Hematopoietic multipotent progenitor cell treated with erythropoietin and hydrocortisone succinate and interleukin-3 and kit ligand, for 15 days (in vitro differentiated cells): Measurements from ENCODE around the gene IQSEC2.
A peak's percentile ranks its signal among the peaks of the same experiment; 100 is the strongest.

ENCODE experiments used
- DNase-seq: peaks from one replicate; pipeline ENCODE4 v3.0.0-alpha.2; 2015; ENCODE audit warnings: low spot score

IQSEC2 gene

DNA sequence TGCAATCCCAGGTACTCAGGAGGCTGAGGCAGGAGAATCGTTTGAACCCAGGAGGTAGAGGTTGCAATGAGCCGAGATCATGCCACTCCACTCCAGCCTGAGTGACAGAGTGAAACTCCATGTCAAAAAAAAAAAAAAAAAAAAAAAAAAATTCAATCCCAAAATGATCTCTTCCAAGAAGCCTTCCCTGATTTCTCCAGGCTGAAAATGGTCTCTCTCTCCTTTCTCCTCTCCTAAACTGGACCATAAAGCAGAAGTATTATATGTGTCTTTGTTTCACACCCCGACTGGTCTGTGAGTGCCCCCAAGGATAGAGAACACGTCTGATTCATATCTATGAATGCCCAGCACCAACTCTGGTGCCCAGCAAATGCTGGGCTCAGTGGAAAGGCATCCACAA is 39.1 kb downstream of the IQSEC2 start:
- no peak for DNase-seq

DNA sequence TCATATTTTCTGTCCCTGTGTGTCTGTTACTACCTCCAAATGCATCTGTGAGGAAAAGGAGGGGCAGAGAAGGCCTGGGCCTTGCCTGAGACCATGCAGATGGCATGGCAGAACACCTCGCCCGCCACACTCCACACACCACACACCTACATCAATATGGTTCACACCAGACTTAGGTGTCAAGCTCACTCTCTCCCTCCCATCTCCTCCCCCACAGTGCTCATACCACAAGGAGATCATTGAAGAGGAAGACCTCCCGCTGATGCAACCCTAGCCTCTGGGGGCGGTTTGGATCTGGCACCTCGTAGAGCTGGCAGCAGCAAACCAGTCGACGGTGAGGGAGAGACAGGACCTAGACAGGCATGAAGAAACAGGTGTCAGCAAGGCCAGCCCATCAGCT is 39.8 kb downstream of the IQSEC2 start:
- no peak for DNase-seq

DNA sequence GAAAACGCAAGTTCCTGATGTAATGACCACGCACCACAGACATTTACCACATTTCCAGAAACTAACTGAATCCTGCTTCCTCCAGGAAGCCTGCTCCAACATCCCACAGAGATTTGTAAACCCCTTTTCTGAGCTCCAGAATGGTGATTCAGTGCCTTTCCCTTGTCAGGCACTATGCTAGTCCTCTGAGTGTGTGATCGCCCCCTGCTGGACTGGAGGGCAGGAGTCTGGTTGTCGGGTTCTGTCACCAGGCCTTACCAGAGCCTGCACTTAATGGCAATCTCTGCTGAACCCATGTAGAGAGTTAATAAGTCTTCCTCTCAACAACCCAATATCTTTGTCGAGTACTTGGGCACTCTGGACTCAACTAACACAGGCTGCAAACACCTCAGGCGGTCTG is 41.9 kb downstream of the IQSEC2 start:
- no peak for DNase-seq

DNA sequence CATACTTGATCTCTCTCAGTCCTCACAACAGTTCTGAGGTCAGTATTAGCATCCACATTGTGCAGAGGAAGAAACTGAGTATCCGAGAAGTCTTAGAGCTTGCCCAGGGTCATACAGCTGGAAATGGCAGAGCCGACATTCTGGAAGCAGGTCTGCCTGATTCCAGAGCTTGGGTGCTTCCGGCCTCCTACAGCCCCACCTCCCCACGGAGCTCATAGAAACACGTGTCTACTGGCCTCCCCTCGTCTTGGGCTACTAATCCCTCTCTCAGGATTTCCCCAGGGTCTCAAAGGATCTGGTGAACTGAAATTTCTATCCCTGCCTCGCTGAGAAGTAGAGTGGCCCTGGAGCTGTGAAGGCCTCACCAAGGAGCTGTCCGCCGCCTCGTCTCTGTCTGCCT is 44.3 kb downstream of the IQSEC2 start:
- DNase-seq: no peak

DNA sequence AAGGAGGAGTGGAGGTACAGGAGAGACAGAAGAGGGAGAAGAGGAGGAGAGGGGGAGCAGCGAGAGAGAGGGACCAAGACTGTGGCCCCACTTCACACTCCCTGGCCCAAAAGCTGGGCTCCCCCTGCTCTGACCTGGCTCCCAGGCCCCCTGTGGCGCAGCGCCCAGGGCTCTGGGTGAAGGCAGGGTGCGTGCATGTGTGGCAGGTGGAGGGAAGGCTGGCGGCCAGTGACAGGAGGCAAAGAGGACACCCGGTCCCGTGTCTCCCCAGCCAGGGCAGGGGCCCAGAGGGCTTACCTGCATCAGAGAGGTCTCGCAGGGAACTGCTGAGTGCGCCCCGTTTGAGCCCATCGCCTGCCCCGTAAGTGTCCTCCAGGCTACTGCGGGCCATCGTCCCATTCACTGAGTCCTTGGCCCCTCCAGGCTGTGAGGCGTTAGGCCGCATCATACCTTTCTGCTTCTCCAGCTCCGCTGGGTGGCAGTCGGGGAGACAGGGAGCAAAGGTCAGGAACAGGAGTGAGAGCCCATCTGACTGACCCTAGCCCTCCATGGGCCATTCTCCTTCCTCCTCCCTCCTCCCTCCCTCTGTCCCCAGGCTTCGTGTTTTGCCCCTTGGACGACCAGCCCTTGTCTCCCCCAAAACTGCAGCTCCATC is 45.2 kb downstream of the IQSEC2 start:
- DNase-seq: no peak

DNA sequence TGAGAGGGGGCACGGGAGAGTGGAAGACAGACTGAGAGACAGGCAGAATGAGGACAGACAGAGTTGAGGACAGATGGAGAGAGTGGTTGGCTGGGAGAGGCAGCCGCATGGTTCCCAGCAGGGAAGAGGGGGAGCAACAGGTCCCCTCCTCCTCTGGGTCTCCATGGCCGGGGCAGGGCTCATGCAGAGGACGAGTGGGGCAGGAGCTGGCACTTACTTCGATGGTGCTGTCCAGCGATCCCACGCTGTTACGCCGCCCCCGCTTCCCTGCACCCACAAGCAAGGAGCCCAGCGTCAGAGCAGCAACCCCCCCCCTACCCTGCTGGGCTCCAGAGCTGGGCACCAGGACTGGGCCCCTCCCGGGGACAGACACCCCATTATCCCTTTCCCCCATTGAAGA is 45.8 kb downstream of the IQSEC2 start:
- no peak for DNase-seq

DNA sequence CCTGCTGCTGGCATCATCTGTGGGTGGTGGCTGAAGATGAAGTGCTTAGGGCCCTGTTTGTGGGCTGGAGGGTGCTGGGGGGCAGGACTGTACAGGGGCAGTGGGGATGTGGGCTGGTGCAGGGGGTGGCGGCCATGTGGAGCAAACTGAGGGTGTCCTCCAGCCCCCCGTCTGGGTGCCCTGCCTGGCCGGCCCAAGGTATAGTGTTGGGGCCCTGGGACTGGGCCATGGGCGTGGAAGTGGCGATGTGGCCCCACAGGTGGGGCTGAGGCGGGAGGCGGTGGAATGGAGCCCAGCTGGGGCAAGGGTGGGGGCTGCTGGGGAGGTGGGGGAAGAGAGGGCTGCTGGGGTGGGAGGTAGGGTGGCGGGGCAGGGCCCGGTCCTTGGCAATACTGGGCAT is 46.9 kb downstream of the IQSEC2 start:
- DNase-seq: no peak

DNA sequence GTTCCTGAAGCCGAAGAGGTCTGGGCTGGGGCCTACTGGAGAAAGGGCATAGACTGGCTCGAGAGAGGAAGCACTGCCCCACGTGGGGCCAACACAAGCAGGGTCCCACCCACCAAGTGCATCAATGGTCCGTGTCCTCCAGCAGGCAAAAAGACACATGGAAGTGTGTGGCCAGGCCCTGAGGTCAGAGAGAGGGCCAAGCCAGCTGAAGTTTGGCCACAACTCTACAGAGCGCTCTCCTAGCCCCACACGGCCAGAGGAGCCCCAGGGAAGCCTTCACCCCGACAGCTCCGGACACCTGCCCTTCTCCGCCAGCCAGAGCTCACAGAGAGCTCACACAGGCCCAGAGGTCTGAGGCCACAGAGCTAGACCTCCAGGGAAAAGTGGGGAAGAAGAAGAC is 47.8 kb downstream of the IQSEC2 start:
- no peak for DNase-seq

DNA sequence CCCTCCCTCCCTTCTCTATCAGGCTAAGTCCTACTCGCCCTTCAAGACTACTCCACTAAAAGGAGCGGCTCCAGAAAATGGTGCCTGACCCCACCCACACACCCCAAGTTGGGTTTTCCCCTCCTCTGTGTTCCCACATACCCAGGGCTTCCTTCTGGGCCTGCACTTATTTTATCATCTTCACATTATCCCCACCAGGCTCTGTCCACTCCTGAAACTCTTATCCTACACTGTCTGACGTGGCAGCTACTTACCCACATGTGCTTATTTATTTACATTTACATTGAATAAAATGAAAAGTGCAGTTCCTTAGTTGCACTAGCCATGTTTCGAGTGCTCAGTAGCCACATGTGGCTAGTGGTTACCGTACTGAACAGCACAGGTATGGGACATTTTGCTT is 51.3 kb downstream of the IQSEC2 start:
- DNase-seq: no peak

DNA sequence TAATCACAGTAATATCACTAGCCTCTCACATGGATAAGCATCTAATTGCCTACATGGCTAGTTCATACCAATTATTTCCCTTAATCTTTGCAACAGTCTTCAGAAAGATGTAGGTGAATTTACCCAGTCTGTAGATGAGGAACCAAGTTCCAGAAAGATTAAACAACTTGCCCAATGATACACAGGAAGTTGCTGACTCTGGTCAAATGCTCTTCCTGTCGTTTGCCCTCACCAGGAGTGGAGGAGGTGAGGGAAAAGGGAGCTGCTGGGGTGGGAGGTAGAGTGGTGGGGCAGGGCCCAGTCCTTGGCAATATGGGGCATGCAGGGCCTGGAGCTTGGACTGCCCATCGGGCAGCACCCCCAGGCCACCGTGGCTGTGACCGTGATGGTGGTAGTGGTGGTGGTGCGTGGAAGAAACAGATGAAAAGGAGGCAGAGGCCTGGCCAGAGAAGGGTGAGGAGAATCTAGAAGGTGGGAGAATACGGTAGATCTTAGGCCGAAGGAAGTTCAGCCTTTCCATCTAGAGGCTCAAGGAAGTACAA is 54.1 kb downstream of the IQSEC2 start:
- no peak for DNase-seq

DNA sequence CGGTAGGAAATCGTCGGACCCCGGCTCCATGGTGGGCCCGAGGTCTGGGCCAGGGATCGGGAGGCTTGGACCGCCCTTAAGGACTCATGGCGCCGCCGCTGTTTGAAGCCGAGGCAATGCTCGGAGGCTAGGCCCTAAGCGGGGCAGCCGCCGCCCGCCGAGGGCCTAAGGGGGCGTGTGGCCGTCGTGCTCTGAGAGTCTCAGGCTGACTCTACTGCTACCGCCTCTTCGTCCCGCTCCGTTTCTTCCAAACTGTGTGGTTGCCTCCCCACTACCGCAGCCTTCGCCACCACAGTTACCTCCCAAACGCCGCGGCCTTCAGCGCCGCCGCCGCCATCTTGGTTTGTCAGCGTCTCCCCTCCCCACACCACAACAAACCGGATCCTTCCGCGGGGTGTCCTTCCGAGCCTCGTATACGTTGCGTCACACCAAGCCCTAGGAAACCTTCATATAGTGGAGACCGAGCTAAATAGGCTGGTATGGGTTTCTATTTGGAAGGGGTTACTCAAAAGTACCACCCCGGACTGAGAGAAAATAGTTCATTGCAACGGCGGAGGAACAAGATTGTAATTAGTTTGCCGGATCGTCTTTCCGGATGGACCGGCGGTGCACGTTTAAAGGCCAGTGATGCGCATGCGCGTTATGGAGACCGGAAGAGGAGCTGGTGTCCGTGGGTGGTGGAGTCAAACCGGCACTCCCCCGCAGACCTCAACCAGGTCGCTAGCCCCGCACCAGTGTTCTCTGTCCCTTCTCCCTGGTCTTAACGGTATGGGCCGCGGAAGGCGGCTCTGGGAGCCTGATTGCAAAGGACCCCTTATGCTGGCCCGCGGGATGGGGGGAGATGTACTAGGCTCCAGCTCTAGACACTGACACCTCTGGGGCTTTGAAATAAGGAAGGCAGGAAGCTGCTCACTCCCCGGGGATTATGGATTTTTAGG is 56.3 kb downstream of the IQSEC2 start, which contains the start of gene KDM5C:
Gene KDM5C, minus strand, starts transcription at position 348 of the 938 bp plus-strand sequence. Its CDS starts 318 bp downstream, at position 30.
- peak; percentile 91 for DNase-seq

DNA sequence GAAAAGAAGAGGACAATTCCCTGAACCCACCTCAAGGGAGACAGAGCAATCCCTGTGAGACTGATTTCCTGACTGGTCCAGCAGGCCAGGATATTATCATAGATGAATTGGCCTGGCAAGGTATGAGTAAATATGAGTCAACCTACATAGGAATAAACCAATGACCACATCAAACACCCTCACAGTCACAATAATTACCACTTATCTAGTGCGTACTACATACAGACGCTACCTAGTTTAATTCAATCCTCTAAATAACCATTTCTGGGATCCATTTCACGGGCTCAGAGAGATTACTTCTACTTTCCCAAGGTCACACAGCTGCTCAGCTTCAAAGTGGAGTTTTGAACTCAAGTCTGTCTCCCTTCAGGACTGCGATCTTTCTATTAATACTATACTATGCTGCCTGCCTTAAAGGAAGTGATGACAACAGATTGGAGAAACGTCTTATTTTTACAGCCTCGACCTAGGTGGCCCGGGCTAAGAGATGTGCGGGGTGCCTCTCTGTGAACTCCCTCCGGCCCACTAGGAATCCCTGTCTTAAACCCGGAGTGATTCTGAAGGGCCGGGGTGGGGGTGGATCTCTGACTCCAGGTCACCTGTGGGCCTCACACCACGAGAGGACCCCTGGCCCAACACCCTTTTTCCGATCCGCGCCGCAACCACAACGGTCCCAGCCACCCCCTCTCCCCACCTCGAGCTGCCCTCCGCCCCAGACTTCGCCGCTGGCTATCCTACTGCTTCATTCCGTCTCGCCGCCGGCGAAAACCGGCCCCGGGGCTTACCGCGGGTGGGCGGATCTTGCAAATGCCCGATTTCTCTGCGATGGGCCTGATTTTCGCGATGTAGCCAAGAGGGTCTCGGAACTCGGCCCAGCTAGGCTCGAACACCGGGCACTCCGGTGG is 57.2 kb downstream of the IQSEC2 start:
- no peak for DNase-seq

DNA sequence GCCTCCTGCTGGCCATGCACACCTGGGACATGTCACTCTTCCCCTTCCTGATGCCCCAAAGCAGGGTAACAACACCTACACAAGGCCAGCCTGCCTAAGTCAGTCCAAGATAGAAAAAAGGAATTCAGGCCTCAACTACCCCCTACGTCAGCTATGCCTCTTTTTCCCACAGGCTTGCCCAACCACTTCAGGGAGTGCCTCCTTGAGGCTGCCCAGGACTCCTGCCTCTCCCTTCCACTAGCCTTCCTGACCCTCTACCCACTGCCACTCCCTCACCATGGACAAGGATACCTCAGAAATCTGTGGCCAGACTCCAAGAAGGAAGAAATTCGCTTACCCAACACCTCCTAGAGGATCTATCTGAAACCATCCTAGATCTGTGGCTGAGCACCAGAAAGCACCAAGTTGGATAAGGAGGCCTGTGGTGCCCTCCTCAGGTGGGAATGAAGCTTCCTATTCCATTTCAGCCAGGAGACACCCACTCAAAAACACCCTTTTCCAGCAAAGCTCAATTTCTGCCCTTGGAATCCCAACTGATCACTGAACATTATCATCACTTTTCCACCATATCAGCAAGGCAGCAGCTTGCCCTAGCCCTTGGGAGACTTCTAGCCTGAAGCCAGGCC is 58.2 kb downstream of the IQSEC2 start:
- no peak for DNase-seq
